HUES64 (cell line): ENCODE measurements around the gene ARHGAP15.

Source experiments
- H3K27ac ChIP-seq: 2 replicates; pipeline ENCODE4 v1.7.0; 2013; ENCODE audit warnings: low read depth, low read length, inconsistent platforms
- H3K27me3 ChIP-seq: 2 replicates; pipeline ENCODE4 v1.6.1; 2013; ENCODE audit warnings: mild to moderate bottlenecking, low read length; ENCODE audit not compliant: insufficient read depth
- H3K36me3 ChIP-seq: 2 replicates; pipeline ENCODE4 v1.6.1; 2013; ENCODE audit warnings: mild to moderate bottlenecking, low read length; ENCODE audit not compliant: insufficient read depth
- H3K4me1 ChIP-seq: 2 replicates; pipeline ENCODE4 v1.6.1; 2013; ENCODE audit warnings: mild to moderate bottlenecking, low read length, moderate library complexity; ENCODE audit not compliant: insufficient read depth
- H3K4me3 ChIP-seq: 2 replicates; pipeline ENCODE4 v1.5.1; 2013; ENCODE audit warnings: mild to moderate bottlenecking, low read length, moderate library complexity
- H3K9ac ChIP-seq: 2 replicates; pipeline ENCODE4 v1.6.1; 2013; ENCODE audit warnings: mild to moderate bottlenecking, low read depth, low read length
- H3K9me3 ChIP-seq: 2 replicates; pipeline ENCODE4 v1.6.1; 2013; ENCODE audit warnings: low read depth, low read length; ENCODE audit not compliant: insufficient read depth
- WGBS: fragments of 150-250, 120-280 bp; methylation state at CpG from one replicate; pipeline ENCODE4 v1.1.7; 2013; ENCODE audit warnings: missing lambda C conversion rate; 5-methylcytosine and 5-hydroxymethylcytosine counted together

ARHGAP15 gene

GRCh38 chr2:143480086-143480485 is 350.9 kb downstream of the ARHGAP15 start:
- no peaks in the 10 kb centered on the region for H3K9me3 ChIP-seq
- H3K36me3 ChIP-seq: no peaks in the 10 kb centered on the region
- WGBS: 81% methylated on average over 1 of the region's 2 CpGs
- H3K27ac ChIP-seq: no peak overlapping the region
- H3K9ac ChIP-seq: no peak overlapping the region
- peaks cover 23% of the 10 kb centered on the region for H3K4me1 ChIP-seq
- peaks cover 35% of the 10 kb centered on the region for H3K27me3 ChIP-seq
- H3K4me3 ChIP-seq: no peak overlapping the region

GRCh38 chr2:143480601-143481236 is 351.5 kb downstream of the ARHGAP15 start:
- H3K27ac ChIP-seq: no peak overlapping the region; the same call in 1 of the 2 replicates
- H3K36me3 ChIP-seq: no peaks in the 10 kb centered on the region
- H3K4me1 ChIP-seq: peaks cover 23% of the 10 kb centered on the region
- no peak overlapping the region for H3K9ac ChIP-seq
- H3K27me3 ChIP-seq: peaks cover 35% of the 10 kb centered on the region
- H3K9me3 ChIP-seq: no peaks in the 10 kb centered on the region
- 52% methylated on average over 2 of the region's 2 CpGs for WGBS
- no peak overlapping the region for H3K4me3 ChIP-seq

- WGBS: 44% methylated on average over 5 of the region's 6 CpGs
- peaks cover 23% of the 10 kb centered on the region for H3K4me1 ChIP-seq
- no peak overlapping the region; the same call in 1 of the 2 replicates for H3K27ac ChIP-seq
- H3K9ac ChIP-seq: no peak overlapping the region
- H3K36me3 ChIP-seq: no peaks in the 10 kb centered on the region
- H3K9me3 ChIP-seq: no peaks in the 10 kb centered on the region
- peaks cover 35% of the 10 kb centered on the region for H3K27me3 ChIP-seq
- H3K4me3 ChIP-seq: no peak overlapping the region
These were observed 352.0 kb downstream of the ARHGAP15 start for GRCh38 chr2:143481237-143481623.

- Histone ChIP-seq H3K4me1 (peaks cover 23% of the 10 kb centered on the region), H3K36me3 (no peaks in the 10 kb centered on the region), H3K9me3 (no peaks in the 10 kb centered on the region), H3K9ac (no peak overlapping the region), H3K4me3 (no peak overlapping the region), H3K27ac (no peak overlapping the region; the same call in 1 of the 2 replicates), H3K27me3 (peaks cover 35% of the 10 kb centered on the region)
These were observed 352.5 kb downstream of the ARHGAP15 start for GRCh38 chr2:143481733-143482132.

- Histone ChIP-seq H3K4me3 (no peak overlapping the region), H3K36me3 (no peaks in the 10 kb centered on the region), H3K4me1 (peaks cover 23% of the 10 kb centered on the region), H3K9me3 (no peaks in the 10 kb centered on the region), H3K27me3 (peaks cover 35% of the 10 kb centered on the region), H3K9ac (no peak overlapping the region), H3K27ac (no peak overlapping the region)
- WGBS: 95% methylated on average over 3 of the region's 3 CpGs
These were observed 353.1 kb downstream of the ARHGAP15 start for GRCh38 chr2:143482316-143482715.

- no peaks in the 10 kb centered on the region for H3K9me3 ChIP-seq
- H3K4me1 ChIP-seq: peaks cover 23% of the 10 kb centered on the region
- H3K36me3 ChIP-seq: no peaks in the 10 kb centered on the region
- WGBS: 95% methylated on average over 3 of the region's 4 CpGs
- H3K4me3 ChIP-seq: no peak overlapping the region
- H3K27me3 ChIP-seq: peaks cover 35% of the 10 kb centered on the region
- H3K27ac ChIP-seq: no peak overlapping the region
- no peak overlapping the region for H3K9ac ChIP-seq
These were observed 353.6 kb downstream of the ARHGAP15 start for GRCh38 chr2:143482771-143483170.

- WGBS: no CpG with 5 or more reads among the region's 1 CpG
- H3K4me3 ChIP-seq: no peak overlapping the region
- peaks cover 5% of the 10 kb centered on the region for H3K4me1 ChIP-seq
- H3K36me3 ChIP-seq: no peaks in the 10 kb centered on the region
- H3K27ac ChIP-seq: no peak overlapping the region
- no peak overlapping the region for H3K9ac ChIP-seq
- H3K9me3 ChIP-seq: no peaks in the 10 kb centered on the region
- peaks cover 15% of the 10 kb centered on the region; the same call in 1 of the 2 replicates for H3K27me3 ChIP-seq
These were observed 357.8 kb downstream of the ARHGAP15 start for GRCh38 chr2:143486976-143487375.

GRCh38 chr2:143489145-143489544 is 359.9 kb downstream of the ARHGAP15 start:
- 96% methylated on average over 3 of the region's 3 CpGs for WGBS
- H3K27me3 ChIP-seq: no peaks in the 10 kb centered on the region
- no peaks in the 10 kb centered on the region for H3K36me3 ChIP-seq
- H3K9ac ChIP-seq: no peak overlapping the region
- no peaks in the 10 kb centered on the region for H3K4me1 ChIP-seq
- H3K4me3 ChIP-seq: no peak overlapping the region
- no peak overlapping the region for H3K27ac ChIP-seq
- H3K9me3 ChIP-seq: peaks cover under 1% of the 10 kb centered on the region; the same call in 1 of the 2 replicates

- Histone ChIP-seq H3K9ac (no peak overlapping the region), H3K36me3 (no peaks in the 10 kb centered on the region), H3K27me3 (no peaks in the 10 kb centered on the region), H3K9me3 (peaks cover 10% of the 10 kb centered on the region; the same call in 1 of the 2 replicates), H3K4me1 (no peaks in the 10 kb centered on the region), H3K27ac (no peak overlapping the region), H3K4me3 (no peak overlapping the region)
- WGBS: 100% methylated on average over 1 of the region's 2 CpGs
These were observed 361.9 kb downstream of the ARHGAP15 start for GRCh38 chr2:143491131-143491530.

GRCh38 chr2:143493339-143493738 is 364.1 kb downstream of the ARHGAP15 start:
- Histone ChIP-seq H3K4me3 (no peak overlapping the region), H3K27ac (no peak overlapping the region), H3K9ac (no peak overlapping the region), H3K9me3 (peaks cover 10% of the 10 kb centered on the region; the same call in 1 of the 2 replicates), H3K36me3 (no peaks in the 10 kb centered on the region), H3K4me1 (no peaks in the 10 kb centered on the region), H3K27me3 (no peaks in the 10 kb centered on the region)
- 85% methylated on average over 1 of the region's 1 CpG for WGBS

- Histone ChIP-seq H3K9ac (no peak overlapping the region), H3K27ac (no peak overlapping the region), H3K9me3 (peaks cover 10% of the 10 kb centered on the region; the same call in 1 of the 2 replicates), H3K4me3 (no peak overlapping the region), H3K36me3 (no peaks in the 10 kb centered on the region), H3K4me1 (no peaks in the 10 kb centered on the region), H3K27me3 (no peaks in the 10 kb centered on the region)
- WGBS: 92% methylated on average over 1 of the region's 1 CpG
These were observed 368.5 kb downstream of the ARHGAP15 start for GRCh38 chr2:143497726-143498125.

- H3K36me3 ChIP-seq: no peaks in the 10 kb centered on the region
- no peaks in the 10 kb centered on the region for H3K27me3 ChIP-seq
- no peak overlapping the region for H3K27ac ChIP-seq
- H3K4me3 ChIP-seq: no peak overlapping the region
- no peak overlapping the region for H3K9ac ChIP-seq
- peaks cover 10% of the 10 kb centered on the region; the same call in 1 of the 2 replicates for H3K9me3 ChIP-seq
- no peaks in the 10 kb centered on the region for H3K4me1 ChIP-seq
- 80% methylated on average over 1 of the region's 1 CpG for WGBS
These were observed 369.3 kb downstream of the ARHGAP15 start for GRCh38 chr2:143498496-143498895.
